Measurements from ENCODE around the gene HMGCS2.

HMGCS2 gene

GRCh38 chr1:119762953-119763352 is 5.8 kb downstream of the HMGCS2 start:
- Histone ChIP-seq H3F3A (ENCODE audit: insufficient read depth, low read length) (no peaks in the 10 kb centered on the region), H3K9ac (ENCODE audit: low read length) (no peak overlapping the region), H3K4me2 (ENCODE audit: low read length) (no peak overlapping the region), H3K9me2 (ENCODE audit: low read depth, low read length) (no peaks in the 10 kb centered on the region), H3K4me1 (ENCODE audit: insufficient read depth, low read length, severe bottlenecking) (no peaks in the 10 kb centered on the region), H4K20me1 (ENCODE audit: insufficient read depth, low read length) (no peaks in the 10 kb centered on the region), H3K27me3 (ENCODE audit: insufficient read depth, low read length) (no peaks in the 10 kb centered on the region), H3K79me2 (ENCODE audit: insufficient read depth, low read length) (no peaks in the 10 kb centered on the region), H3K9me3 (ENCODE audit: low read length) (no peaks in the 10 kb centered on the region), H2AFZ (ENCODE audit: low read length) (no peak overlapping the region), H3K27ac (ENCODE audit: low read depth, low read length, poor library complexity, severe bottlenecking) (no peak overlapping the region), H3K36me3 (ENCODE audit: insufficient read depth, low read length) (no peaks in the 10 kb centered on the region), H3K4me3 (ENCODE audit: low read depth, low read length, poor library complexity, severe bottlenecking) (no peak overlapping the region)
- no peak for TF ChIP-seq CTCF (IDR thresholded peaks at IDR 0.05; ENCODE audit: low read length)
- TF ChIP-seq EZH2 (IDR thresholded peaks at IDR 0.05; ENCODE audit: borderline replicate concordance, low read length): no peak

- Histone ChIP-seq H3K36me3 (ENCODE audit: insufficient read depth, low read length) (no peaks in the 10 kb centered on the region), H4K20me1 (ENCODE audit: insufficient read depth, low read length) (no peaks in the 10 kb centered on the region), H3K9ac (ENCODE audit: low read length) (no peak overlapping the region), H3K79me2 (ENCODE audit: insufficient read depth, low read length) (no peaks in the 10 kb centered on the region), H3K9me2 (ENCODE audit: low read depth, low read length) (no peaks in the 10 kb centered on the region), H3K4me3 (ENCODE audit: low read depth, low read length, poor library complexity, severe bottlenecking) (no peak overlapping the region), H2AFZ (ENCODE audit: low read length) (no peak overlapping the region), H3K9me3 (ENCODE audit: low read length) (no peaks in the 10 kb centered on the region), H3K27me3 (ENCODE audit: insufficient read depth, low read length) (no peaks in the 10 kb centered on the region), H3F3A (ENCODE audit: insufficient read depth, low read length) (no peaks in the 10 kb centered on the region), H3K4me1 (ENCODE audit: insufficient read depth, low read length, severe bottlenecking) (no peaks in the 10 kb centered on the region), H3K27ac (ENCODE audit: low read depth, low read length, poor library complexity, severe bottlenecking) (no peak overlapping the region), H3K4me2 (ENCODE audit: low read length) (no peak overlapping the region)
- no peak for TF ChIP-seq EZH2 (IDR thresholded peaks at IDR 0.05; ENCODE audit: borderline replicate concordance, low read length)
- no peak for TF ChIP-seq CTCF (IDR thresholded peaks at IDR 0.05; ENCODE audit: low read length)
These were observed 6.3 kb downstream of the HMGCS2 start for GRCh38 chr1:119762409-119762808.

GRCh38 chr1:119758584-119758983 is 10.1 kb downstream of the HMGCS2 start:
- no peaks in the 10 kb centered on the region for H3K9me2 ChIP-seq (ENCODE audit: low read depth, low read length)
- TF ChIP-seq CTCF (IDR thresholded peaks at IDR 0.05; ENCODE audit: low read length) (no peak), EZH2 (IDR thresholded peaks at IDR 0.05; ENCODE audit: borderline replicate concordance, low read length) (no peak)
- no peaks in the 10 kb centered on the region for H4K20me1 ChIP-seq (ENCODE audit: insufficient read depth, low read length)
- no peaks in the 10 kb centered on the region for H3F3A ChIP-seq (ENCODE audit: insufficient read depth, low read length)
- H3K4me1 ChIP-seq (ENCODE audit: insufficient read depth, low read length, severe bottlenecking): no peaks in the 10 kb centered on the region
- H3K4me3 ChIP-seq (ENCODE audit: low read depth, low read length, poor library complexity, severe bottlenecking): no peak overlapping the region
- H3K9ac ChIP-seq (ENCODE audit: low read length): no peak overlapping the region
- no peak overlapping the region for H3K4me2 ChIP-seq (ENCODE audit: low read length)
- no peaks in the 10 kb centered on the region for H3K9me3 ChIP-seq (ENCODE audit: low read length)
- no peak overlapping the region for H3K27ac ChIP-seq (ENCODE audit: low read depth, low read length, poor library complexity, severe bottlenecking)
- no peaks in the 10 kb centered on the region for H3K36me3 ChIP-seq (ENCODE audit: insufficient read depth, low read length)
- H2AFZ ChIP-seq (ENCODE audit: low read length): no peak overlapping the region
- no peaks in the 10 kb centered on the region for H3K79me2 ChIP-seq (ENCODE audit: insufficient read depth, low read length)
- no peaks in the 10 kb centered on the region for H3K27me3 ChIP-seq (ENCODE audit: insufficient read depth, low read length)

All from OCI-LY1 (cell line).